GM10847 (cell line): ENCODE results near the gene NLN.

Source experiments
- POLR2A ChIP-seq: IDR thresholded peaks from 2 replicates; pipeline ENCODE4 v1.6.1; 2011; ENCODE audit not compliant: insufficient read length; ENCODE audit errors: extremely low read depth

Gene NLN

DNA sequence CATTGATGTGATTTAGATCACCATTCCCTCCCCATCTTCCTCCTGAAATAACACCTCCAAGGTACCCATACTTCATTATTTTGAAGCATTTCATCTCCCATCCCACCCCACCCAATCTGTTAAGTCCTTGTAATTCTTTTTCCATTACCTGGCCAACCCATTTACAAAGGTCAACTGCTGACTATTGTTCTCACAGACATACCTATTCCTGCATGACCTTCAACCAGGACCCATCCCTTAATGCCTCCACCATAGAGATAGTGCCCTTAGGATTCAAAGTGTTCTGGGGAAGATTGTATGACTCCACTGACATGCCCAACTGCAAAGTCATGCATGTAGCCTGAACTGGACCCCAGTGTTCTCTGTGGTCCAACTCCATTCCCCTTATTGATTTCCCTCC, 91.2 kb downstream of the NLN start:
- no peak for TF ChIP-seq POLR2A

DNA sequence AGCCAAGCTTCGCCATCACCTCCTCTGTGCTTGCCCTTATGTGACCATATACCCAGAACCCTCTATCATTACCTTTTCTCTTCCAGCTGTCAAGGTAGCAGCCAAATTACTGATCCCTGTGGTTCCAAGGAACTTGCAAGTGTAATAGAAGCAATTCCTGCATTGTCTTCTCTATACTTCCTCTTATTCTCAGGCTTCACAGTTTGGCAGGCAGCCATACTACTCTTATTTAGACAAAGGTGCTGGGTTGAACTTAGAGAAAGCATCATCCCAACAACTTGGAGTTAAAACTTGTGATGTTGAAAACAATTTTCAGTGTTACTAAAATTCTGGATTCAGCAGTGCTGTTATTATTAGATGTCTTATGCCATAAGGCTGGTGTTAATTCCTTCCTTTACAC, 93.2 kb downstream of the NLN start:
- TF ChIP-seq POLR2A: no peak

DNA sequence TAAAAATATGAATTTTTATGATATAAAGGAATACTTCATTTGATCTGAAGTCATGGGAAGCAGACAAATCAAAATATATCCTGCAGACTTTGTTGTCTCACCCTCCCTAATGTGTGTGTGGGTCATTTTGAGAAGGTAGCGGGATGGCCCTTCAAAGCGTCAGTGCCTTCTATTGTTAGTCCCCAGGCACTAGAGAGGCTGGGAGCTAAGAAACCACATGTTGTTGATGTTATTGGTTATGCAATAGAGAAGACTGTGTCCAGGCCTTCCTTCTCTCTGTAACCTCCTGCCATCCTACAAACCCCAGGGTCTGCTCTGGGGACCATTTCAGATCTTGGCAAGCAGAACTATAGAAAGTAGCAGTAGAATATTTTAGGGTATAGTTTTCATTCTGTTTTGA, 94.7 kb downstream of the NLN start:
- no peak for TF ChIP-seq POLR2A

DNA sequence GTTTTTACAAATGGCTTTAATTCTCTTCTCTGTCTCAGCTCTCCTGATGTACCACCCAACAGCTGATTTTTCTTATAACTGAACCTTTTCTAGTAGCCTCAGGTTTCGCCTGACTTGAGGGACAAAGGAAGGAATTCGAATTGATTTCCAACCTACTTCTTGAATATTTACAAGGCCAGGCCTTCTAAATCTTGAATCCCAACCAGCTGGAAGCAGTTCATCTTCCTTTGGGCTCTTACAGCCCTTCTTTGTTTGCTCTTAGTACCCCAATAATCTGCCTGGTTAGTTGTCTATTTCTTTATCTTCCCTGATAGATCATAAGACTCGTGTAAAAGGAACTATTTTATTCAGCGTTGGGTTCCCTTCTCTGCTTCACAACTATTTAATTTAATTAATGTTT, 95.9 kb downstream of the NLN start:
- TF ChIP-seq POLR2A: no peak

DNA sequence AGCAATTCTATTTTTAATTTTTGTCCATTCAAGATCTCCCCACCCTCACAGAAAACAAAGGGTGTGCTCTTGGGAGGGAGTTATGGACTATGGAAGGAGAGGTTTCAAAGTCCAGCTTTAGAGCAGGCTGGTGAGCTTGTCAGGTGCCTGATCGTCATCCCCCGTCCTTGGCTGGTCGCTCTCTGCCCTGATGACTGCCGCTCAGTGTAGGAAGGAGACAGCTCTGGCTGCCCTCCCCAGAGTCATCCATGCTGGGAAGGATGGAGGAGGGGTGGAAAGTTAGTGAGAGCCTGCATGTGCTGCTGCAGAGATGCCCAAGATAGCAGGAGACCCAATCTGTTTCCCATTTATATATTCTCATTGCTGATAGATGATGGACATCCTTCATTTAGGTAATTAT, 96.6 kb downstream of the NLN start:
- TF ChIP-seq POLR2A: no peak

DNA sequence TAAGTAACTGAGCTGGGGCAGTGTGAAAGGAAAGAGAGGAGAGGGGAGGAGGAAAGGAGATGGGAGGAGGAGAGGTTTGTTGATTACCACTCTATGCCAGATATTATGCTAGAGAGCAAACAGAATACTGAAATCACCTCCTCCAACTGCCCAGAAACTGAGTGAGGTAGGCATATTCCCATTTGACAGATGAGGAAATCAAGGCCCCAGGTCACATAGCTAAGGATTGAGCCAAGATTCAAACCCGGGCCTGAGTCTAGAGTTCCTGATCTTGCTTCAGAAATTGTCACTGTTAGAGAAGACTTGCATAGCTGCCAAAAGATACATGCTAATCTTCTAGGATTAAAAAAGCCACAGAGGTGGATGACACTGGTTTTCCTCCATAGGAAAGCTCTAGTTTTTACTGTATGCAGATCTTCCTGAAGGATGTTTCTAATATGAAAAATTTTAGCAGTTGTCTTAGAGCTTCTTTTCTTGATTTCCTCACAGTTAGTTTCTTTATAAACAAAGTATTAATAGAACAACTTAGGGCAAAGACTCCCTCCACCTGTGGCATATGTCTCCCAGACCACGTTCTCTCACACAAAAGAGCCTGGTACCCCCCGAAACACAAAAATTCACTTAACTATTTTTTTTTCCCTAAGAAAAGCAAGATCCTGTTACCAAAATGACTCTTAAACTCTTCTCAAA, 97.4 kb downstream of the NLN start:
- no peak for TF ChIP-seq POLR2A

DNA sequence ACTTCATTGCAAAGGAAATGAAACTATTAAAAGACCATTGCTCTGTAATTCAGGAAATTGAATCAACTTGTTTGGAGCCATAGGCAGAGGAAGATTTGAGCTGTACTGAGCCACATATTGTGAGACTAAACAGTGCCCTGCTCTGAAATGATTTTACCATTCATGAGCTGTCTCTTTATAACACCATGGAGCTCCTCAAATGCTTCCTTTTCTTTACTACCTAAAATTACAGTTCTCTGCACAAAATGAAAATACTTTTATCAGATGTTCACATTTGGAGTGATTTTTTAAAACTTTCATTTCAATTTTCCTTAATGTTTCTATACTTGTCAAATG, 97.9 kb downstream of the NLN start:
- no peak for TF ChIP-seq POLR2A

DNA sequence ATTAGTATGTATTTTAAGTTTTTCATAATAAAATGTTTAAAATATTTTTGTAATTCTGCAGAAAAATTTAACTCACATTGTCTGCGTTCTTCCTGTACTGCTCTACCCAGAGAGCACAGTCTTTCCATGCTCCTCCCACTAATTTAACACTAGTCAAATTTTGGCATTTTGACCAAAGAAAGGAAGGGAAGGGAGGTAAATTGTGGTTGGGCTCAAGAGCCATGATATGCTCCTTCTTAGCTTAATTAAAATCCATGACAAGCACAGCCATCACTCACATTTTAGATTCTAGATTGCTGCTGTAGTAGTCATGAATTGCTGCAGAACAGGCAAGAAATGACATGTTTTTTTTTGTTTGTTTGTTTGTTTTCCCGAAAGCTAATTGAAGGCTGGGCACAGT, 98.4 kb downstream of the NLN start:
- TF ChIP-seq POLR2A: no peak

DNA sequence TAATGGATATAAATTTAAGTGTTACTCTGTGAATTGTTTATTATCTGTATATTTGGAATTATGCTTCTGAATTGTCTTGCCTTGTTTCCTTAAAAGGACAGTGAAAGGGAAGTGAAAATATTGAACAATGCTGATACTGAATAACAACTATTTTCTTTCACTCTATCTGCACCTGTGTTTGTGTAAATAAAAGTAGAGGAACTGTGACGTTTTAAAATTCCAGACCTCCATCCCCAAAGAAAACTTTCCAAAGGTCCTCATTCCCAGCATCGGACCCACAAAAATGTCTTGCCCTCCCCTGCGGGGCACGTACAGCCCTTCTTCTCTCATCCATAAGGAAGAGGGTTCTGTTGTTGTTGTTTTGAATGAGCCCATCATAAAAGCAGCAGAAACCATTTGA, 100.0 kb downstream of the NLN start:
- TF ChIP-seq POLR2A: no peak

DNA sequence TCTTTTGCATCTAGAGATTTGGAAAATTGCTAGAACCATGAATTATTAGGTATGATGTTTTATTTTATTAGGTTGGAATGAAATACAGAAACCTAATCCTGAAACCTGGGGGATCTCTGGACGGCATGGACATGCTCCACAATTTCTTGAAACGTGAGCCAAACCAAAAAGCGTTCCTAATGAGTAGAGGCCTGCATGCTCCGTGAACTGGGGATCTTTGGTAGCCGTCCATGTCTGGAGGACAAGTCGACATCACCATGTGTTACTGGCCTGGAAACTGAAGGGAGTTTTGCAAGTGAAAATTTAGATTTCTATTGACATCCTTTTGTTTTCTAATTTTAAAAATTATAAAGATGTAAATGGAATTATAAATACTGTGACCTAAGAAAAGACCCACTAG, 100.7 kb downstream of the NLN start:
- no peak for TF ChIP-seq POLR2A

DNA sequence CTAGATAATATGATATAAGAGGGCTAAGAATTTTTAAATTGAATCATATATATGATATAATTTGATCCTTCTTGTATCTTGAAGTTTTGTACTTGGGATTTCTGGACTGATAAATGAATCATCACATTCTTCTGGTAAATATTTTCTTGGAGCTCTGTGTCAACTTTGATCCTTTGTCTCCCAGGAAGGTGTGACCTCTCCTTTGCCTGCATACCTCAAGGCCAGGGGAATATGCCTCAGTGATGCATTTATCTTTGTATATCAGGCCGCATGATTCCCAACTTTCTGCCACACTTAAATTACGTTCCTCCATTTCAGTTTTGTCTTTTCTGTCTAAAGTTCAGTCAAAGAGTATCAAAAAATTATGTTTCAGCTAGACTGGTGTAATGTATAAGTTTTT, 101.2 kb downstream of the NLN start:
- TF ChIP-seq POLR2A: no peak

DNA sequence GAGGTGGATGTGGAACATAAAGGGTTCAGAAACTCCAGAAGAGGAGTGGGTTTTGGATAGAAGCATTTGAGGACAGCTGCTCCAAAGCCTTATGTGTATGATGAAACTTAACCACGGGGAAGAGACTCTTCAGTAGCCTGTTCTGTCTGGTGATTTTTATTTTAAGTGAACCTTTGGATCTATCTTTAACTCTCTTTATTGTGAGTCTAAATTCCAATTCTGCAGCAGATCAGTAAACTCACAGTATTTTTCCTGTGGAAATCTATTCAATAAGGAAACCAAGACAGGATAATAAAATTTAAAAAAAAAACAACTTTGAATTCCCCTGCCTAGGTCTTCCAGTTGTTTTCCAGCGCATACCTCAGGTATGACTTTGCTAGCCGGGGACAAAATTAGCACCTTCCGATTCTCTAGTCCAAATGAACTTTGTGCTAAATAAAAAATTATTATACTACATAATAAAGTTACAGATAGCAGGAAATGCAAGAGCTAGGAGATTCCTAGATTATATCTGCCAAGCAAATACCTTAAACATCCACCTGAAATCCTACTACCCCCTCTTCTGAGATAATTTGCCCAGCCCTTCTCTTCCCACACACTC, 101.9 kb downstream of the NLN start:
- TF ChIP-seq POLR2A: no peak

DNA sequence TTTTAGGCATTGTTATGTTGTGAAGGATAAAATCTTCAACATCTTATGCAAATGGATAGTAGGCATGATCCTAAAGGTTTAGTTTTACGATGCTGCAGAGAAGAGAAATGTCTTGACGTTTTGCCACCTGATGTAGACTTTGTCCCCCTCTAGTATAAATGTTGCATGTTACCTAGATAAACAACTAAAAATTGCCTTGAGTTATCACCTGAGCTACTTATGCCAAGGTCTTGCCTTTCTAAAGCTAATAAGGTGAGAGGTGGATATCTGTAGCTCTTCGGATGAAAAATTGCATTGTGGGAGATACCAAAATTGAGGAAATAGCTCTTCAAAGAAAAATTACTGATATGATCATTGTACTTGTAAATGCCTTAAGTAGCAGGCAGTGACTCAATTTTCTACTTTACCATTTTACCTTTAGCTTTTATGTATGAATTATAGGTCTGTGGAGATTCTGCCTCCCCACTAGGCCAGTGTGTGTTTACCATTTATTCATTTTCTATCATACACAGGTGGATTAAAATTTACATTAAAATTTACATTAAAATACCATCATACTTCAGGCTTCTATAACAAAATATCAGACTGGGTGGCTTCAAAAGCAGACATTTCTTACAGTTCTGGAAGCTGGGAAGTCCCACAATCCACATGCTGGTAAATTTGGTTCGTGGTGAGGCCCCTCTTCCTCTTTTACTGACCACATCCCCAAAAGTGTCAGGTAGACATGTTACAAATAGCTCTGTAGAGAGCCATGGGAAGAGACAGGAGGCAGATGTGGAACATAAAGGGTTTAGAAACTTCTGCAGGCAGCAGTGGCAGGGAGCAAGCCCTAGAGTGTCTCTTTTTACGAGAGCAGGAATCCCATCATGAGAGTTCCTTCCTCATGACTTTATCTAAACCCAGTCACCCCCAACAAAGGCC, 103.7 kb downstream of the NLN start:
- no peak for TF ChIP-seq POLR2A

DNA sequence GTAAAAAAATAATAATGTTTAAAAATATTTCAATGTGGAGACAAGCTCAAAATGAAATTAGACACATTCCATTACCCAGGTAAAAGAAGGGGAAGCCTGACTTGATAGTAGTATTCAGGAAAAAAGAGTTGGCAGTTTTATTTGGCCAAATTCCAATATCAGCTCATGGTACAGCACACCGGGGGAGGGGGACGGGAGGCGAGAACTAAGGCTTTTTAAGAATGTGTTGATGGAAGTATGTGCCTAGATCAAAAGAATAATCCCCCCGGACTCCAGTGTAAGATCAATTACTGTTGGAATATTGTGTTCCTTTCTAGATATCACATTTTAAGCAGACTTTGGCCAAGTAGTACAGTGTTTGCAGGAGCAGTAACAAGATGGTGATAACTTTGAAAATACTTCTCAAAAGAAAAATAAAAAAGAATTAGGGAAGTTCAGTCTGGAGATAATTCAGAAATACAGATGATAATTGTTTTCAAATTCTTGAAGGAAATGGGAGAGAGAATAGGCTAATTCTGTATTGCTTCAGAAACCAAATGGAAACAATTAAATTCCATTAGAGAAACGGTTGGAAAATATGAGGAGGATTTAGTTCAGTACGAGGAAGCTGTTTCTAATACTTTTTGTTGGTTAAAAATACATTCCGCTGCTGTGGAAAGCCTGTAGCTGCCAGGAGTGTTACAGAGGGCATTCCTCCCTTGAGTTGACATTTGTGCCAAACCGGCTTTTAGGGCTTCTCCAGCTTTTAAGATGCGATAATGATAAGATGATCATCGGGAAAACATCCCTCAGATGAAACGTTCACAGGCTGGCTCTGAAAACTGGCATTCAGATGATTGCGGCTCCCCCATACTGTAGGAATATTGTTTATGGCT, 106.3 kb downstream of the NLN start:
- TF ChIP-seq POLR2A: no peak

DNA sequence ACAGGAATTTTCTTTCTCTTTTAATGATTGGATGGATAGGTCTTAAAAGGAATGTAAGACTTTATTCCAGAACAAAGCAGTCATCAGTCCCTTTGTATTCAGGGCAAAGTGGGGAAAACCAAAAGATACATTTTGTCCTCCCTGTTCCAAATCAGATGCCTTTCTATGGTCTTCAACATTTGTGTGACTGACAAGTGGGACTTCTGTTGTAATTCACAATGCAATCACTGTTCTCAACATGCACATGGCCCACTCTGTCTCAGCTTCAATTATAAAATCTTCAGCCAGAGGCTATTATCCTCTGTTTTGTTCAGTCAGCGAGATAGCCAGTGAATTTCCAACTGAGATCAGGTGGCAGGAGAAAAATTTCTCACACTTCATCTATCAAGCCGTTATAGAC, 108.9 kb downstream of the NLN start:
- no peak for TF ChIP-seq POLR2A
